Adipocyte (in vitro differentiated cells): ENCODE results near the gene KCNJ6.

Experiments
- DNase-seq: peaks from one replicate; pipeline ENCODE4 v3.0.0-alpha.2; 2015; ENCODE audit warnings: low read depth
- H3K27me3 ChIP-seq: replicated peaks from 2 replicates; pipeline ENCODE4 v1.7.0; 2013; ENCODE audit warnings: mild to moderate bottlenecking, low read length, moderate library complexity; ENCODE audit not compliant: control insufficient read depth, insufficient read depth
- H3K36me3 ChIP-seq: 2 replicates; pipeline ENCODE4 v1.7.0; 2013; ENCODE audit warnings: low read length, mild to moderate bottlenecking, moderate library complexity; ENCODE audit not compliant: control insufficient read depth, insufficient read depth, severe bottlenecking
- H3K4me1 ChIP-seq: 2 replicates; pipeline ENCODE4 v1.7.0; 2013; ENCODE audit warnings: mild to moderate bottlenecking, low read length, moderate library complexity; ENCODE audit not compliant: control insufficient read depth, insufficient read depth
- H3K4me3 ChIP-seq: 2 replicates; pipeline ENCODE4 v1.7.0; 2013; ENCODE audit warnings: mild to moderate bottlenecking, low read length, moderate library complexity
- H3K9ac ChIP-seq: 2 replicates; pipeline ENCODE4 v1.7.0; 2013; ENCODE audit warnings: mild to moderate bottlenecking, low read length, moderate library complexity
- H3K9me3 ChIP-seq: 2 replicates; pipeline ENCODE4 v1.7.0; 2013; ENCODE audit warnings: mild to moderate bottlenecking, low read length, moderate library complexity; ENCODE audit not compliant: control insufficient read depth

The KCNJ6 gene

DNA sequence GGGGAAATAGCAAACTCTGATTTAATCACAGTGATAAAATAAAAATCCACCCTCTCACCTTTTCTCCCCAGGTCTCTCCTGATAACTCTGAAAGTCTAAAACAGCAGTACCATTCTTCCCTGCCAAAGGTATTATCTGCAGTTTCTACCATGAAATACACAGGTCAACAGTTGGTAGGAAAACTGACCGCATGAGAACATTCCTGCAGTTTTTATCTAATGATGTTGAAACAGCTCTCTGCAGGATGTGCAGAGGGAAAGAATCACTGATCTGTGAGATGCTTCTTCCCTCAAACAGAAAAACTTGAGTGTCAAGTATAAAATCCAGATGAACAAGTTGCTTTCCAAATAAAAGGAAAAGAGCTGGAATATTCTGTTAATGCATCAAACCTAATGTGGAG is 39.1 kb downstream of the KCNJ6 start:
- Histone ChIP-seq H3K9me3 (no peaks in the 10 kb centered on the region), H3K9ac (no peak overlapping the region), H3K4me3 (no peak overlapping the region), H3K36me3 (no peaks in the 10 kb centered on the region), H3K27me3 (peaks cover 32% of the 10 kb centered on the region), H3K4me1 (peaks cover 9% of the 10 kb centered on the region)
- no peak for DNase-seq

GRCh38 chr21:37876561-37876960 is 39.7 kb downstream of the KCNJ6 start:
- Histone ChIP-seq H3K4me3 (no peak overlapping the region), H3K36me3 (no peaks in the 10 kb centered on the region), H3K27me3 (peaks cover 26% of the 10 kb centered on the region), H3K9ac (no peak overlapping the region), H3K4me1 (peaks cover 13% of the 10 kb centered on the region), H3K9me3 (no peaks in the 10 kb centered on the region)
- no peak for DNase-seq

- Histone ChIP-seq H3K27me3 (peaks cover 15% of the 10 kb centered on the region), H3K4me3 (no peak overlapping the region), H3K36me3 (no peaks in the 10 kb centered on the region), H3K9me3 (no peaks in the 10 kb centered on the region), H3K9ac (no peak overlapping the region), H3K4me1 (peaks cover 18% of the 10 kb centered on the region)
- no peak for DNase-seq
Measured at GRCh38 chr21:37874904-37875780, 41.1 kb downstream of the KCNJ6 start.

DNA sequence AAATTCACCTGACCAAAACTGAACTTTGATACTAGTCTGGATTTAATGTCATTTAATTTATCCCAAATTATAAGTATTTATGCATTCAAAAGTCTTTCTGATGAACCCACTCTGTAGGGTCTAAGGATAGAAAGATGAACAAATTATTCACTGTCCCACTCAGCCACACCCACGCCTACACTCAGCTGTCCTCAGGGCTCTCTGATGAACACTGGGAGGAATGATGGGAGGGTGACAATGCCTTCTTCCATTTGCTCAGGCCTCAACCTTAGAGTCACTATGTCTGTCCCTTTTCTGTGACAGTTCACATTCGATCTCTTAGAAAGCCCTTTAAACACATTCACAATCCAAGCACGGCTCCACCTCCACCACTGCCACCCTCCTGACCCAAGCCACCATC is 41.8 kb downstream of the KCNJ6 start:
- Histone ChIP-seq H3K27me3 (peaks cover 13% of the 10 kb centered on the region), H3K9ac (no peak overlapping the region), H3K4me3 (no peak overlapping the region), H3K4me1 (peaks cover 18% of the 10 kb centered on the region), H3K9me3 (no peaks in the 10 kb centered on the region), H3K36me3 (no peaks in the 10 kb centered on the region)
- no peak for DNase-seq

DNA sequence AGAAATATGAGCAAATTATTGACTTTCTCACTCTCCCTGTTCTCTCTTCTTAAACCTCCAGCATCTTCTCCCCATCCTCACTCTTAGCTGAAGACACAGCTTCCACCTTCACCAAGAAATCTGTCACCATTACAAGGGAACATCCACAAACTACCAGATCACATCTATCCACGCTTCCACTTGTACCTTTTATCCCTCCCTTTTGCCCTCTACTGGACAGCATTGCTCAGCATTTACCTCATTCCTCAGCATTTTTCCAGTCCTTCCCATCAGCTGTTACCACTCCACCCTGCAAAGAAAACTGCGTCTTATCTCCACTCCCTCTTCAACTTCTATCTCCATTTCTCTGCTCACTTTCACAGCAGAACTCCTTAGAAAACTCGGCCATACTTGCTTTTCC is 42.6 kb downstream of the KCNJ6 start:
- no peaks in the 10 kb centered on the region for H3K9me3 ChIP-seq
- peaks cover 22% of the 10 kb centered on the region for H3K4me1 ChIP-seq
- no peak for DNase-seq
- no peak overlapping the region for H3K4me3 ChIP-seq
- no peaks in the 10 kb centered on the region for H3K36me3 ChIP-seq
- peaks cover 10% of the 10 kb centered on the region for H3K27me3 ChIP-seq
- H3K9ac ChIP-seq: no peak overlapping the region

GRCh38 chr21:37871121-37871862 is 45.0 kb downstream of the KCNJ6 start:
- Histone ChIP-seq H3K4me1 (peaks cover 16% of the 10 kb centered on the region), H3K36me3 (no peaks in the 10 kb centered on the region), H3K9ac (no peak overlapping the region), H3K4me3 (no peak overlapping the region), H3K9me3 (no peaks in the 10 kb centered on the region), H3K27me3 (peaks cover 10% of the 10 kb centered on the region)
- peak; percentile 67 for DNase-seq

DNA sequence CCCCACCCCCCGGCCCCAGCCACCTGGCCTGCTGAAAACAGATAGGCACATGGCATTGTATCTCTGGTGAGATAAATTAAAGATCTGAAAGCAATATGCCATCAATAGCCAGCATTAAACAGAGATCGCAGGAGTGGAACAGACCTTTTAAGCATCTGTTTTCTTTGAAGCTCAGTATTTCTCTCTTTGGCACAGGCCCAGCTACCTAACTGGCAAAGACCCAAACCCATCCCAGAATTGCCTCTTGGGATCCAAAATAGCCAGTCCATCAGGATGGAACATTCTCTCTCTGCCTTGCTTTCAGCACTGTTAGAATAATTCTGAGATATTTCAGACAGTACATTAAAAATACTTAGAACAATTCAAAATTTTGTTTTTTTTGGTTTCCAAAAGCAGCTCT is 46.0 kb downstream of the KCNJ6 start:
- peaks cover 16% of the 10 kb centered on the region for H3K4me1 ChIP-seq
- no peaks in the 10 kb centered on the region for H3K9me3 ChIP-seq
- H3K9ac ChIP-seq: no peak overlapping the region
- H3K36me3 ChIP-seq: no peaks in the 10 kb centered on the region
- H3K27me3 ChIP-seq: peaks cover 10% of the 10 kb centered on the region
- no peak for DNase-seq
- H3K4me3 ChIP-seq: no peak overlapping the region

DNA sequence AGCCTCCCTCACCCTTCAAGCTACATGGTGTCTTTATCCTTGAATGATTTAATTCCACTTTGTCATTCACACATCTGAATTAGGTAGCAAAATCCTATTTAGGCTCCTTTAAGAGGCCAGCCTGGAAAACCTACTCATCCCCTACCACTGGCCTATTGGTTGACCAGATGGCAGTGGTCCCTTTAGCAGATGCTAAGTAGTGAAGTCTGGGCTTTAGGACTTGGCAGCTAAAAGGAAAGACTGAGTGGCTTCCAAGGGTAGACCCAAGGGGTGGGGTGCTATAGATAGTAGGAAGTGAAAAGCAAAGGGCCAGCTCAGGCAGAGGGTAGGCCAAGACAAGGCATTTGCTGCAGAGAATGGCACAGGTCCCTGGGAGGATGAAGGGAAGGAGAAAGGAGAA is 46.6 kb downstream of the KCNJ6 start:
- no peak overlapping the region for H3K4me3 ChIP-seq
- DNase-seq: no peak

GRCh38 chr21:37868446-37869295 is 47.6 kb downstream of the KCNJ6 start:
- H3K27me3 ChIP-seq: peaks cover 10% of the 10 kb centered on the region
- H3K36me3 ChIP-seq: no peaks in the 10 kb centered on the region
- H3K4me1 ChIP-seq: peaks cover 16% of the 10 kb centered on the region
- H3K9ac ChIP-seq: no peak overlapping the region
- no peaks in the 10 kb centered on the region for H3K9me3 ChIP-seq
- no peak overlapping the region for H3K4me3 ChIP-seq
- peak; percentile 51 for DNase-seq

More for the DNA sequence above, 46.6 kb downstream of the KCNJ6 start:
- H3K27me3 ChIP-seq: peaks cover 10% of the 10 kb centered on the region
- H3K9ac ChIP-seq: no peak overlapping the region
- peaks cover 16% of the 10 kb centered on the region for H3K4me1 ChIP-seq
- no peaks in the 10 kb centered on the region for H3K9me3 ChIP-seq
- no peaks in the 10 kb centered on the region for H3K36me3 ChIP-seq

GRCh38 chr21:37866027-37866426 is 50.2 kb downstream of the KCNJ6 start:
- Histone ChIP-seq H3K4me3 (no peak overlapping the region), H3K36me3 (no peaks in the 10 kb centered on the region), H3K4me1 (peaks cover 7% of the 10 kb centered on the region), H3K9me3 (no peaks in the 10 kb centered on the region), H3K9ac (no peak overlapping the region), H3K27me3 (no peaks in the 10 kb centered on the region)
- no peak for DNase-seq

DNA sequence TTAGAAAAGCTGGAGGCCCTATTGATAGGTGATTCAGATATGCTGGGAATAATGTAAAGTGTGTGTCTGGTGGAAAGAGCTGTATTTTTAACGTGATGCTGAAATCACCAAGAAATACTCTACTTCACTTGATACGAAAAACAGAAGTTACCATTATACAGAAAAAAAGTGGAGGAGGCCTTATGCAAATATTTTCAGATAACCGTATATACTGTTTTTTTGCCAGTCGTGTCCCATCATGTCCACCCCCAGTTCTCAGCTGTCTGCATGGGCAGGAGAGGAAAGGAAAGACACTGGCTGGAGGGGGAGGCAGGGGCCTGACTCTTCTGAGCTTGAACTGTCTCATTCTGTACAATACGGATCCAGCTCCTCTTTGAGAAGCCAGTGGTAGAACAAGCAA is 51.1 kb downstream of the KCNJ6 start:
- H3K27me3 ChIP-seq: no peaks in the 10 kb centered on the region
- peaks cover 7% of the 10 kb centered on the region for H3K4me1 ChIP-seq
- no peak for DNase-seq
- no peaks in the 10 kb centered on the region for H3K36me3 ChIP-seq
- no peak overlapping the region for H3K4me3 ChIP-seq
- no peaks in the 10 kb centered on the region for H3K9me3 ChIP-seq
- no peak overlapping the region for H3K9ac ChIP-seq
